B cell (primary cell): ENCODE data around the gene CA9. TPM values are rescaled to one million over a fixed set of nuclear protein-coding genes. Genes with fewer than 3 reads are reported as not detected.

Experiments used
- ATAC-seq: fragments of 200-7000 bp; cut with Tn5 transposase; one replicate; pipeline ENCODE4 v1.10.0; 2021; ENCODE audit warnings: low read depth, mild to moderate bottlenecking, moderate number of reproducible peaks, moderate library complexity
- CTCF ChIA-PET: fragments of 350-600 bp; sonication (Branson Sonifier 250); formaldehyde crosslinking; loops from one replicate; lab custom pipeline; 2021; ENCODE audit warnings: antibody characterized with exemption, inconsistent platforms; lab: Charles Lee
- POLR2A ChIA-PET: fragments of 350-600 bp; sonication (Branson Sonifier 250); formaldehyde crosslinking; loops from one replicate; lab custom pipeline; 2021; ENCODE audit warnings: antibody characterized with exemption; lab: Charles Lee
- DNase-seq: peaks from one replicate; pipeline ENCODE4 v3.0.0; 2013
- H2AFZ ChIP-seq: 2 replicates; pipeline ENCODE4 v1.6.1; 2012; ENCODE audit warnings: mild to moderate bottlenecking, low read depth, low read length; ENCODE audit not compliant: insufficient read depth, poor library complexity, severe bottlenecking
- H3K27ac ChIP-seq, 2 donors: 1 replicate in 1 of 2; 2 replicates in 1 of 2; pipeline ENCODE4 v1.5.1; 2012 to 2013; ENCODE audit warnings: low read length in 2 of 2, mild to moderate bottlenecking in 2 of 2, moderate library complexity in 1 of 2
- H3K27me3 ChIP-seq, 4 experiments: fragments of 200-600 bp in 1 of 4; sonication (generic) in 1 of 4; replicated peaks in 1 of 4; 1 replicate in 2 of 4; 2 replicates in 2 of 4; pipeline versions ENCODE4 v1.6.1 to v1.7.0; 2013 to 2016; ENCODE audit warnings: low read length in 3 of 4, mild to moderate bottlenecking in 2 of 4, mixed read lengths in 1 of 4, moderate library complexity in 1 of 4; ENCODE audit not compliant: insufficient read depth in 4 of 4, control insufficient read depth in 3 of 4; ENCODE audit errors: control extremely low read depth in 1 of 4
- H3K36me3 ChIP-seq, 2 experiments: replicated peaks in 1 of 2; 1 replicate in 1 of 2; 2 replicates in 1 of 2; pipeline versions ENCODE4 v1.6.1 to v1.7.1; 2013; ENCODE audit warnings: low read length in 1 of 2; ENCODE audit not compliant: insufficient read depth in 2 of 2, control insufficient read depth in 1 of 2; ENCODE audit errors: control extremely low read depth in 1 of 2, extremely low read depth in 1 of 2
- H3K4me1 ChIP-seq, 2 donors: fragments of 200-600 bp in 1 of 2; sonication (generic) in 1 of 2; 1 replicate in 1 of 2; 2 replicates in 1 of 2; pipeline versions ENCODE4 v1.5.1 to v1.6.1; 2013 to 2017; ENCODE audit warnings: low read length in 2 of 2; ENCODE audit not compliant: control insufficient read depth in 2 of 2, insufficient read depth in 2 of 2
- H3K4me2 ChIP-seq: replicated peaks from 2 replicates; pipeline ENCODE3; 2012; ENCODE audit warnings: mild to moderate bottlenecking, low read depth, low read length; ENCODE audit not compliant: poor library complexity, severe bottlenecking
- H3K4me3 ChIP-seq, 5 experiments: fragments of 200-600 bp in 1 of 5; sonication (generic) in 1 of 5; 1 replicate in 3 of 5; 2 replicates in 2 of 5; pipeline versions ENCODE4 v1.5.1 to v1.7.0; 2011 to 2016; ENCODE audit warnings: low read length in 4 of 5, mild to moderate bottlenecking in 4 of 5, low read depth in 2 of 5, control low read depth in 1 of 5, moderate library complexity in 1 of 5; ENCODE audit not compliant: insufficient read depth in 1 of 5; ENCODE audit errors: control extremely low read depth in 1 of 5, extremely low read depth in 1 of 5
- H3K79me2 ChIP-seq: fragments of 200-600 bp; sonication (generic); one replicate; pipeline ENCODE4 v1.6.0; 2016; ENCODE audit warnings: low read length; ENCODE audit not compliant: control insufficient read depth, insufficient read depth
- H3K9ac ChIP-seq: fragments of 200-600 bp; sonication (generic); 2 replicates; pipeline ENCODE4 v1.6.1; 2017; ENCODE audit warnings: mild to moderate bottlenecking, low read length, moderate library complexity
- H3K9me3 ChIP-seq, 3 donors: one replicate each; pipeline versions ENCODE4 v1.6.1 to v1.7.1; 2013; ENCODE audit warnings: low read length in 2 of 3; ENCODE audit not compliant: control insufficient read depth in 2 of 3, insufficient read depth in 1 of 3; ENCODE audit errors: control extremely low read depth in 1 of 3
- H4K20me1 ChIP-seq: 2 replicates; pipeline ENCODE4 v1.6.0; 2012; ENCODE audit warnings: mild to moderate bottlenecking, low read length; ENCODE audit not compliant: insufficient read depth, control insufficient read depth, poor library complexity, severe bottlenecking
- H3K27ac Mint-ChIP-seq: one replicate; pipeline ENCODE4 v1.8.0; 2021; ENCODE audit warnings: mixed read lengths
- H3K27me3 Mint-ChIP-seq: one replicate; pipeline ENCODE4 v1.8.0; 2021; ENCODE audit warnings: mixed read lengths
- H3K4me1 Mint-ChIP-seq: one replicate; pipeline ENCODE4 v1.8.0; 2021; ENCODE audit warnings: mixed read lengths
- H3K4me3 Mint-ChIP-seq: one replicate; pipeline ENCODE4 v1.8.0; 2021; ENCODE audit warnings: mixed read lengths
- H3K9me3 Mint-ChIP-seq: one replicate; pipeline ENCODE4 v1.8.0; 2022; ENCODE audit warnings: mixed read lengths; ENCODE audit not compliant: insufficient read depth
- CTCF ChIP-seq: fragments of 200-600 bp; IDR thresholded peaks from one replicate; pipeline ENCODE4 v1.8.0; 2022; ENCODE audit warnings: antibody characterized with exemption, mild to moderate bottlenecking
- EZH2 ChIP-seq: IDR thresholded peaks from 2 replicates; pipeline ENCODE4 v1.6.1; 2012; ENCODE audit warnings: borderline replicate concordance, low read depth, mild to moderate bottlenecking, moderate library complexity, low read length; ENCODE audit not compliant: insufficient read depth, poor library complexity, severe bottlenecking
- WGBS: methylation state at CpG from one replicate; pipeline ENCODE4 v1.1.5; 2013; ENCODE audit warnings: missing lambda C conversion rate; ENCODE audit not compliant: insufficient coverage; 5-methylcytosine and 5-hydroxymethylcytosine counted together
- intact Hi-C: fragments of 100-400 bp; cut with micrococcal nuclease; formaldehyde crosslinking; loops from one replicate; pipeline ENCODE4 v1.10.0; 2022
- polyA plus RNA-seq: library from polyadenylated mRNA; depleted of rRNA; stranded (reverse); fragments of >200 nt; gene quantifications from 2 replicates; pipeline ENCODE4 v1.2.3, GENCODE V29; 2012
- total RNA-seq, 2 donors: library from RNA; stranded (reverse); fragments of 120-200 nt in 1 of 2; gene quantifications; 1 replicate in 1 of 2; 2 replicates in 1 of 2; pipeline versions ENCODE4 v1.2.3 to v1.2.4, GENCODE V29; 2013 to 2022

CA9 gene
- total and polyA plus RNA-seq, 2 donors (not counting 1 experiment from before 2014, with no cell fraction given) = not detected

GRCh38 chr9:35679091-35679490 is 5.4 kb downstream of the CA9 start:
- DNase-seq (no peak), ATAC-seq (no peak)
- Mint-ChIP-seq H3K9me3 (no peaks in the 10 kb centered on the region), H3K4me1 (peaks cover 35% of the 10 kb centered on the region), H3K4me3 (no peak overlapping the region), H3K27me3 (peaks cover 9% of the 10 kb centered on the region), H3K27ac (peak overlapping the region; percentile 73)
- Histone ChIP-seq H3K4me1 (peaks cover 24 to 36% of the 10 kb centered on the region in 2 donors), H3K27ac (no peak overlapping the region), H3K4me3 (no peak overlapping the region), H4K20me1 (no peaks in the 10 kb centered on the region), H3K9me3 (peaks cover 0 to 4% (median 0%) of the 10 kb centered on the region in 3 donors), H3K9ac (no peak overlapping the region), H3K36me3 (no peaks in the 10 kb centered on the region), H3K27me3 (peaks cover 0 to 14% (median 3%) of the 10 kb centered on the region in 4 experiments), H3K79me2 (no peaks in the 10 kb centered on the region), H2AFZ (no peak overlapping the region), H3K4me2 (no peak overlapping the region)
- intact Hi-C loops = no loop called here
- TF ChIP-seq CTCF = no peak
- TF ChIP-seq EZH2 = no peak
- POLR2A ChIA-PET = interaction anchor here (1.1 kb wide), 1 partner anchor 19 kb away, joined by 3 read pairs; no protein-coding TSS in a partner anchor
- CTCF ChIA-PET = interaction anchor here (0.6 to 3.7 kb wide), 5 partner anchors 10 to 647 kb away, joined by 3 to 34 read pairs (median 7); partner anchors contain the start of genes ARHGEF39 and TPM2
- 100% methylated on average over 3 of the region's 5 CpGs for WGBS

- peaks cover 4% of the 10 kb centered on the region for H3K27me3 Mint-ChIP-seq
- no peak for DNase-seq
- WGBS = 91% methylated on average over 7 of the region's 8 CpGs
- H3K27me3 ChIP-seq = peaks cover 0 to 14% (median 3%) of the 10 kb centered on the region in 4 experiments
- no peak overlapping the region for H3K9ac ChIP-seq
- H3K9me3 Mint-ChIP-seq = no peaks in the 10 kb centered on the region
- no peak for ATAC-seq
- CTCF ChIA-PET = interaction anchor here (1.4 to 3.7 kb wide), 5 partner anchors 9 to 22 kb away, joined by 4 to 34 read pairs (median 7); partner anchors contain the start of genes ARHGEF39, CCDC107, RMRP and TPM2
- no peak overlapping the region for H3K4me3 Mint-ChIP-seq
- POLR2A ChIA-PET = interaction anchor here (0.6 to 1.7 kb wide), 4 partner anchors 10 to 30 kb away, joined by 3 to 7 read pairs (median 3); partner anchors contain the start of genes CCDC107 and RMRP
- H2AFZ ChIP-seq = no peak overlapping the region
- H3K9me3 ChIP-seq = peaks cover 0 to 4% (median 0%) of the 10 kb centered on the region in 3 donors
- no peak for TF ChIP-seq EZH2
- TF ChIP-seq CTCF = no peak
- peaks cover 30% of the 10 kb centered on the region for H3K4me1 Mint-ChIP-seq
- no peaks in the 10 kb centered on the region for H4K20me1 ChIP-seq
- peak overlapping the region; percentile 53 for H3K4me2 ChIP-seq
- H3K4me3 ChIP-seq = peak overlapping the region in 1 of 5 experiments; percentile 28
- no peaks in the 10 kb centered on the region for H3K79me2 ChIP-seq
- intact Hi-C loops = no loop called here
- H3K27ac Mint-ChIP-seq = no peak overlapping the region
- H3K4me1 ChIP-seq = peaks cover 24 to 36% of the 10 kb centered on the region in 2 donors
- no peaks in the 10 kb centered on the region for H3K36me3 ChIP-seq
- H3K27ac ChIP-seq = no peak overlapping the region
Observed at GRCh38 chr9:35679766-35680330, 6.1 kb downstream of the CA9 start.
